Mammary epithelial cell (primary cell): ENCODE measurements around the gene BANK1.

ENCODE experiments used
- CTCF ChIP-seq, 2 donors: IDR thresholded peaks in 1 of 2; conservative IDR thresholded peaks in 1 of 2; 2 replicates each; pipeline ENCODE4 v1.5.1; 2011 to 2012; ENCODE audit warnings: inconsistent platforms in 2 of 2, low read length in 2 of 2, mild to moderate bottlenecking in 2 of 2, control low read depth in 1 of 2, low read depth in 1 of 2; ENCODE audit not compliant: insufficient read depth in 1 of 2; ENCODE audit errors: extremely low read depth in 1 of 2
- EZH2 ChIP-seq: IDR thresholded peaks from 2 replicates; pipeline ENCODE4 v1.6.1; 2012; ENCODE audit warnings: low read length, inconsistent platforms, borderline replicate concordance

- TF ChIP-seq CTCF (conservative IDR thresholded peaks at IDR 0.05 in 1 of 2, IDR thresholded peaks at IDR 0.05 in 1 of 2; ENCODE audit: extremely low read depth in 1 of 2, insufficient read depth in 1 of 2, low read depth in 1 of 2, low read length in 2 of 2) (no peak), EZH2 (no peak)
Measured at GRCh38 chr4:101823864-101824263, 33.3 kb downstream of the BANK1 start.
